Stimulated activated CD4-positive, alpha-beta T cell treated with anti-CD3 and anti-CD28 coated beads, Interleukin-4, amount 100 ng/mL, for 24 hours (primary cell): ENCODE data around the gene ATP8B1.
A peak's percentile ranks its signal among the peaks of the same experiment; 100 is the strongest.
"Not testable (repeated sequence)": the region's sequence is repeated elsewhere in the genome, so short reads cannot be mapped to it uniquely, and the experiment has no call there.

Experiments
- DNase-seq: peaks from one replicate; pipeline ENCODE4 v3.0.0-alpha.2; 2020

The ATP8B1 gene

DNA sequence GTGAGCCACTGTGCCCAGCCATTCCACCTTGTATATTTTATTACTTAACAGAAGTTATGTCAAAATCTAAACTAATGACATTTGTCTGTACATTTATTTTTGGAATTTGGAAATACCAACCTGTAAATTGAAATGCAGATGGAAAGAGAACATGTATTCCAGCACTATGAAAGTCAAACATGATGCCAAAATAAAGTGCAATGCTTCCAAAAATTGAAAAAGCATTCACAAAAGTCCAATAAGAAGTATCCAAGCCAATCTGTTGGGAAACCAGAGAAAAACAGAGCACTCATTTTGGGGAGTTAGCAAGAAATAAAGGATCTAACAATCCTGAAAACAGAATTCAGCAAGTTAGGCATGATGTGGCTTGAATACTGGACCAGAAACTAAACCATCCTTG is 151.2 kb downstream of the ATP8B1 start:
- DNase-seq = no peak

DNA sequence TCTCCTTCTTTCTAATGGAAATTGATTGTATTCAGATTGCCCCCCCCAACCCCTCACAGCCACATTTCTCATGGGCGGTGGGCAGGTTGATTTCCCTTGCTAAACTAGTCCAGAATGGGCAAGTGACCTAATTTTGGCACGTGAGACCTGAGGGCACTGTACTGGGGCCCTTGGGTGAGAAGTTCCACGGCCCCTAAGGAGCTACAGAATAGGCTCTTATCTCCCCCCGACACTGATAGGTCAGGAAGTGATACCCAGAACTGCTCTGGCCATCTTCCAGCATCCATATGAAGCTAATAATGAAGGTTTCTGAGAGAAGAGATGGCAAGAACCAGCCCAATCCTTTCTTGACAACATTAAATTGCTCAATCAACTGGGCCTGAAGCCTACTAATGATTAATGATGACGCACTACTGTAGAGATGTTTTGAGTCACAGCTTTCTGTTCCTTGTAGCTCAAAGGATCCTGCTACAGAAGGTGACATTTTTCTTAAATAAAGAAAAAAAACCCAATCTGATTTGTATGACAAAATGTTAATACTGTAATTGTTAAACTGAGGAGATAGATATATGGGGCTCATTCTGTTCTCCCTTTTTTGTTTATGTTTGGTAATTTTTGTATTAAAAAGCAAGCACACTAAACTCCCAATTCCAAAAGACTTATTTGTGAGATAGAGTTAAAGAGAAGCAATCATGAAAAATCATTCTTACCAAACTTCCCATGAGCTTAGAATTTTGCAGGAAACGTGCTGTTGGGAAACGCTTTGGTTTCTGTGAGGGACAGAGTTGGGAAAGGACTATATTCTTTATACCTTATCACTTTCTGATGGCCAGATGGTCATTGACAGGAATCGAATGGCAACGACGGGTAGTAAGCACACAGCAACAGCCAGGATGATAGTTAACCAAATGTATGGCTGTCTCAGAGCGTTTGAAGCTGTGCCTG is 153.3 kb downstream of the ATP8B1 start:
- no peak for DNase-seq

DNA sequence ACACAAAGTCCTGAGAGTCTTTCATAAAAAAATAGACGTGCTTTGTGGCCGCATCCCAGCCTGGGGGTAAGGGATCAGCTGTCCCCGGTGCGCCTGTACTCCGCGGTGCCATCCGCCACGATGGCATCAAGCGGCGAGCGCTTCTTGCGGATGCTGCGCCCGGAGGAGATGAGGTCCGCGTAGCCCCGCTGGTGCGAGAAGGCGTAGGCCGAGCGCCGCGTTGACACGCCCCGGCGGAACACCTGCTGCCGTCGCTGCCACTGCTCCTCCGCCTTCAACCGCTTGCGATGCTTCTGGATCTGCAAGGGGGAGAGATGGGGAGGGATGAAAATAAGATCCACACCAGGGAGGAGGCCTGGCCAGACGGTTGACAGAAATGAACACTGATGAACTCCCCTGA is 154.7 kb downstream of the ATP8B1 start:
- DNase-seq = no peak

DNA sequence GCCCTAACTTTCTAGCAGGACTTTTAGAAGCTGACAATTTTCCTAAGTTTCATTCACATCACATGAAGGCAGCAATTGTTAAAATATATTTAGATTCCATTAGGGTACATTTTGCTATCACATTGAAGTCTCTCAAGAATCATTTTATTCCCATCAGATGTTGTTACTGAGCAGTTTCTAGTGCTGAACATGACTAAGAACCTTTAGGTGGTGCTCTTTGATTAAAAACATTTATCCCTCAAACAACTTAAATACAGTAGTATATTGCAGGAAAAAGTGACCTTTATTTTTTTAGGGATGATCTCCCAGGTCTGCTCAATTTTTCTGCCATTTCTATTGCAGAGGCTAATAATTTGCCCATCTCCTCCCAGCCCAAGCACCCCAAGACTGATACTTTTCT is 158.6 kb downstream of the ATP8B1 start:
- DNase-seq = no peak

DNA sequence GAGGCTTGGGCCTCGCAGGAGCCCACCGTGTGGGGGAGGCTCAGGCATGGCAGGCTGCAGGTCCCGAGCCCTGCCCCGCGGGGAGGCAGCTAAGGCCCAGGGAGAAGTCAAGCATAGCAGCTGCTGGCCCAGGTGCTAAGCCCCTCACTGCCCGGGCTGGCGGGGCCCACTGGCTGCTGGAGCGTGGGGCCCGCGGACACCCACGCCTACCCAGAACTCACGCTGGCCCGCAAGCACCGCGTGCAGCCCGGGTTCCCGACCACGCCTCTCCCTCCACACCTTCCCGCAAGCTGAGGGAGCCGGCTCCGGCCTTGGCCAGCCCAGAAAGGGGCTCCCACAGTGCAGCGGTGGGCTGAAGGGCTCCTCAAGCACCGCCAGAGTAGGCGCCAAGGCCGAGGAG is 159.4 kb downstream of the ATP8B1 start:
- DNase-seq = not testable (repeated sequence)

DNA sequence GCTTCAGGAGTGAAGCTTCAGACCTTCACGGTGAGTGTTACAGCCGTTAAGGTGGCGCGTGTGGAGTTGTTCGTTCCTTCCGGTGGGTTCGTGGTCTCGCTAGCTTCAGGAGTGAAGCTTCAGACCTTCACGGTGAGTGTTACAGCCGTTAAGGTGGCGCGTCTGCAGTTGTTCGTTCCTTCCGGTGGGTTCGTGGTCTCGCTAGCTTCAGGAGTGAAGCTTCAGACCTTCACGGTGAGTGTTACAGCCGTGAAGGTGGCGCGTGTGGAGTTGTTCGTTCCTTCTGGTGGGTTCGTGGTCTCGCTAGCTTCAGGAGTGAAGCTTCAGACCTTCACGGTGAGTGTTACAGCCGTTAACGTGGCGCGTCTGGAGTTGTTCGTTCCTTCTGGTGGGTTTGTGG is 160.7 kb downstream of the ATP8B1 start:
- DNase-seq = not testable (repeated sequence)

DNA sequence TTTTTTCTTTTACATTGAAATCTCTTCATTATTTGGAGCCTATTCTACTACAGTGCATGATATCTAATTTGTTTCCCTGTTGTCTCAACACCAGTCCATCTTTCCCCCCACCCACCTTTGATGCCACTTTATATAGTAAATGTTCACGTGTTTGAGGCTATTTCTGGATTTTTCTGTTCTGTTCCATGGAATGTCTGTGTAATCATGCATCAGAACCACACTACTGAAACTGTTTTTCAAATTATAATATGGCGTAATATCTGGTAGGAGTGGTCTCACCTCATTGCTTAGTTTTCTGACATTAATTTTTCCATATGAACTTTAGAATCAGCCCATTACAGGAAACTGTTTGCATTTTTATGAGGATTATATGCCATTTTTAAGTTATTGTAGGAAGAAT is 162.4 kb downstream of the ATP8B1 start:
- DNase-seq = no peak

DNA sequence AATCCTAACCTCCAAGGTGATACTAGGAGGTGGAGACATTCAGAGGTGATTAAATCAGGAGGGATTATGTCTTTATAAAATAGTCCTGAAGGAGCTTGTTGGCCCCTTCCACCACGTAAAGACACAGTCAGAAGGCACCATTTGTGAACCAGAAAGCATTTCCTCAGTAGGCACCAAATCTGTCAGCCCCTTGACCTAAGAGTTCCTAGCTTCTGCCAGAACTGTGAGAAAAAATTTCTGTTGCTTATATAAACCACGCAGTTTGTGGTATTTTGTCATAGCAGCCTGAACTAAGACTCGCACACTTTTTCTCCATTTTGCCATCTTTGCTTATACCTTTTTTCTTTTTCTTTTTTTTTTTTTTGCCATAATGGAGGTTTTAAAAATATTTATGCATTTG is 162.9 kb downstream of the ATP8B1 start:
- DNase-seq = no peak

DNA sequence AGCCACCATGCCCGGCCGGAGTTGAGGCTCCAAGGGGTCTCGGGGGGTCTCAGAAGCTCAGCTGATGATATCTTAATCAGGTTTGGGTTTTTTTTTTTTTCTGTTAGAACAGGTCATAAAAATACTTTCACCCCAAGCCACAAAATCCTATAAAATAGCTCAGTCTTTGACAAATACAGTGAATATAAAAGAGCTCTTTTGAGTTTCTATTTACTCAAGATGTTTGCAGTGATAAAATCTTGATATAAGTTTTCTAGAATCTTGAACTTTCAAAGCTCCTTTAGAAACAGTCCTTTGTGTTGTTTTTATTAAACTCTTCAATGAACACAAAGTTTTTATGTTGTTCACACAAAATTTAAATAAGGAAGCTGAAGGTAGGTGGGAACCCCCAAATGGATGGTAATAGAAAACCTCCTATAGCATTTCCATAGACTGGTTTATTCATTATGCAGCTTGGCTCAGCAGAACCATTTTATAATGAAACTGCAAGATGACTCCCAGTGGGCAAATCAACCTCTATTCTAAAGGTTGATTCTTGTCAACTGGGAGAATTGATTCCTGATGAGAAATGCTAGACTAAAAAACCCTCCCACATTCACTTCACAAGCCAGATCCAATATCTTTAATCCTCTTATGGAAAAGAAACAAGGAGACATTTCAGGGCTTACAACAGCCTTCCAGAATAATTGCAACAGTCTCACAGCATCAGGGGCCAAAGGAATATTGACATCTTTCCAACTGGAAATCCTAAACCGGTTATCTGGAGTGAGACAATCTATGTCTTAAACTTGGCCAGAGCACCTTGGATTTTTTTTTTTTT is 167.9 kb downstream of the ATP8B1 start:
- no peak for DNase-seq

DNA sequence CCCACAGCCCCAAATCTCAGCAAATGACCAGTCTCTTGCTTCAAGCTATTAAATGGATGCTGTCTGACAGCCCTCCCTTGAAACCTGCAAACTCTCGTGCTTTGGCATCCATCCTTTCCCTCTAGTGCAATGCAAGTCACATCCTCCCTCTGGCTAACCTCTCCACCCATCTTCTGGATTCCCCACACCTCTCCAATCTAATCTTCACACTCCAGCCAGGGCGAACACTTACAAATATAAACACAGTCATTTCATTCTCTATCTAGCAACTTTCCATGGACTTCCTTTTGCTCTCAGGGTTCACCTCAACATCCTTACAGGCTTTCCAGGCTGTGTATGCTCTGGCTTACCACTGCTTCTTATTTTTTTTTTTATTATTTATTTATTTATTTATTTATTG is 171.4 kb downstream of the ATP8B1 start:
- no peak for DNase-seq

DNA sequence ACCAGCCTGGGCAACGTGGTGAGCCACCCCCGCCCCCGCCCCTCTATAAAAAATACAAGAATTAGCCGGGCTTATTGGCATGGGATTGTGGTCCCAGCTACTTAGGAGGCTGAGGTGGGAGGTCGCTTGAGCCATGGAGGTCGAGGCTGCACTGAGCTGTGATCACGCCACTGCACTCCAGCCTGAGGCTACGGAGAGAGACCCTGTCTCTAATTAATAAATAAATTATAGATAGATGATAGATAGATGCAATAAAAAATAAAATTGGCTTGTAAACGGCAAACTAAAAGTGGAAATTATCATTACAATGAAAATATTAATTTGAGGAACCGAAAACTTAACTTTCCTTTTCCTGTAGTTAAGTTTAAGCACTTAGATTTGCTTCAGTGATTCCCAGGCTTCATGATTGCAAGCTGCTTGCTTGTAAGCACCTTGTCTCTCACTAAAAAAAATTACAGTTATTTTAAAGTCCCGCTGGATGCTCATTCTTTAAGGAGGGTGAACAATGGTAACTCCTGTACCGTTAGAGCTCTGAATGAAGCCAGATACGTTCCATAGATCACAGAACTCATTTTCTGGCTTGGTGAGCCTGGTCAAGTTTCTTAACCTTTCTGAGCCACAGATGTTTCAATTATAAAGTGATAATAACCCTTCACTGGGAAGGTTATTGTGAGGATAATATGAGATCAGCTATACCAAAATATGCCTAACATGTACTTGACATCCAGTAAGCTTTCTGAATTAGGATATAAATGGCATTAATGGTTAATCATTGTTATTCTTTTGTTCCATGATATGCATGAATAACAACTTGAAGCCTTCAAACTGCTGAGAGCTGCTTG is 172.1 kb downstream of the ATP8B1 start:
- DNase-seq = no peak

DNA sequence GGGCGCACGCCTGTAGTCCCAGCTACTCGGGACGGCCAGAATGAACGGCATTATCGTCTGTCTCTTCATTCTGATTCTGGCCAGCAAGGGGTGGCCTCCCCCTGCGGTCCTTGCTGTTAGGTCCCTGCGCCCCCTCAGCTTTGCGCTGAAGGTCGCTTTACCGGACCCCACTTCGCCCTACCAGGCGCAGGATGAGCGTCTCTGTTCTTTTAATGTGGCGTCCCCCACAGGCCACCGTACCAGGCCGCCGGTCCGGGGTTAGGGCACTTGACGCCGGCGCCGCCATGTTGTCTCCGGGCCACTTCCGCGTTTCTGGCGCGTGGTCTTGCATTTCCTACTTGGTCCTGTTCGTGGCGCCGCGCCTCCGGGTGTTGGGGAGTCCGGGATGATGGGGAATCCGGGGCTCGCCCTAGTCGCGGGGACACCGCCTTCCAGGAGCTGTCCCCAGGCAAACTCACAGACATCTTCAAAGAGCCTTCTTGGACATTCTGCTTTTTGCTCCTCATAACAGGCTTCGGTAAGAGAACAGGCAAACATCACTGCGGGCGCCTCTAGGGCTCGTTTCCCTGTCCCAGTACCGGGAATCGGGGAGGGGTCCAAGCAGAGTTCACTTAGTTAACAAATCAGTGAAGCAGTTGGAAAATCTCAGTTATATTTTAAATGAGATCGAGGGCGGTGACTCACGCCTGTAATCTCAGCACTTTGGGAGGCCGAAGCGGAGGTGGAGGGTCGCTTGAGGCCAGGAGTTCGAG is 172.9 kb downstream of the ATP8B1 start:
- peak; percentile 96 for DNase-seq

DNA sequence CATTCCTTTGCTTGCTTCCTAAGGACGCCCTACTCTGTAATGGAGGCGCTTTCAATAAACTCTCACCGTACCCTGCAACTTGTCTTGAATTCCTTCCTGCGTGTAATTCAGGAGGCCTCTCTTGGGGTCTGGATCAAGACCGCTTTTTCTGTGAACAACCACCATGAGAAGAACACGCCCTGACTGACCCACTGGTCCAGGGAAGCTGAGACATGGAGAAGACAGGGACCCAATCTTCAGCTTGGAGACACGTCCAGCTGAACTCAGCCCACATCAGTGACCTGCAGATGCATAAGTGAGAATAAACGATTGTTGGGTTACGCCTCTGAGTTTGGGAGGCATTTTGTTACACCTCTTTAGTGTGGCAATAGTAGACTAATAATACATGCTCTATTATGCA is 173.7 kb downstream of the ATP8B1 start:
- DNase-seq = no peak

DNA sequence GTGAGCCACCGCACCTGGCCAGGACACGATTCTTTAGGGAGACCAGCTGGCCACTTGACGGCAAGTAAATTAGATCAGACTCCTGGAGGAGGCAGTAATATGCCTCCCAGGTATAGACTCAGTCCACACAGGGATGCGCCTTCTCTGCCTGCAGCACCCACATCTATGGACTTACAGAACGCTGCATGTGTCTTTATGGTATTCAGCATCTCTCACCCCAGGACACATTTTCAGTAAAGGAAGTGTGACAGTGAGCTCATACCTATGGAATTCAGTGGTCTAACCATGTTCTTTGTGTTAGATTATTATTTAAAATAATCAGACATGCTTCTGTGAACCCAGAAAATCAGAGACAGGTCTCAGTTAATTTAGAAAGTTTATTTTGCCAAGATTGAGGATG is 175.6 kb downstream of the ATP8B1 start:
- DNase-seq = no peak

DNA sequence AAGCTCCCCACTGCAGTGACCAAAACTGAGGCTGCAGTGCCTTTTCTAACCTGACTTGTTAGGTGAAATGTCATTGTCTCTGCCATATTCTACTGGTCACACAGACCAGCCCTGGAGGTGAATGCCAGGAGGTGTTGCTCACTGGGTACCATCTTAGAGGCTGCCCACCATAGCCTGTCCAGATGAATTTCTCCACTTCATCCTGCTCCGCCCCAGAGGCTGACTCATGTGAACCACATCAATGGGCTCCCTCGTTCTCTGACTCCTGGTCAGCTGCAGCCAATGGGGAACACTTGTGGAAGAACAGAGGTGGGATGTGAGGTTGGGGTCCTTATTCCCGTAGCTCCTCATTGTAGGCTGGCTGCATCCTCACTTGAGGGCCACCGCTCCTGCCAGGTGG is 178.1 kb downstream of the ATP8B1 start:
- no peak for DNase-seq

DNA sequence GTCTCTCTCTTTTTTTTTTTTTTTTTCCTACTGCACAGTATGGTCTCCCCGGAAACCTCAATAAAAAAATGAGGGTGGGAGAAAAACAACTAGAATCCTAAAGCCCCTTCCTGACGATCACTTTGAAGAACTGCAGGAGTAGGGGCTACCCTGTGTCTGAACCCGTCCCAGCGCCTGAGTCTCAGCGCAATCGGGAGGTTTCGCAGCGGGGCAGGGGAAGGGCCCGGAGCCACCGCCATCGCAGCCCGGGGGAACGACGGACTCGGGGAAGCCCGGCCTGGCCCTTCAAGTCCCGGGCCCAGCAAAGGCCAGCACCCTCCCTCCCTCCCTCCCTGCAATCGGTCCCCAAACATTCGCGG is 181.9 kb downstream of the ATP8B1 start:
- DNase-seq = peak; percentile 36

DNA sequence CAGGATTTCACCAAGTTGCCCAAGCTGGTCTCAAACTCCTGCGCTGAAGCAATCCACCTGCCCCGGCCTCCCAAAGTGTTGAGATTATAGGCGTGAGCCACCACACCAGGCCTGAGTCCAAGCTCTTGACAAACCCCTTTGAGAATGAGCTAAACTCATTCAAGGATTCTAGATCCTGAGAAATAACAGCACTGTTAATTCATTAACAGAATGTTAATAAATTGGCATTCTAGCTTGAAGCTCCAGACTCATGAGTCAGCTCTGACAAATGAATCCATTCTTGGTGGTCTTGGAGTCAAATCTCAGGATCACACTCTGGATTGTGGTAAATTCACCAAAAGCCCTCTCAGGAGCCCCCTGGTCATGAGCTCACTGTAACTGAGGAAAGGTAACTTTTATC is 183.2 kb downstream of the ATP8B1 start:
- no peak for DNase-seq

DNA sequence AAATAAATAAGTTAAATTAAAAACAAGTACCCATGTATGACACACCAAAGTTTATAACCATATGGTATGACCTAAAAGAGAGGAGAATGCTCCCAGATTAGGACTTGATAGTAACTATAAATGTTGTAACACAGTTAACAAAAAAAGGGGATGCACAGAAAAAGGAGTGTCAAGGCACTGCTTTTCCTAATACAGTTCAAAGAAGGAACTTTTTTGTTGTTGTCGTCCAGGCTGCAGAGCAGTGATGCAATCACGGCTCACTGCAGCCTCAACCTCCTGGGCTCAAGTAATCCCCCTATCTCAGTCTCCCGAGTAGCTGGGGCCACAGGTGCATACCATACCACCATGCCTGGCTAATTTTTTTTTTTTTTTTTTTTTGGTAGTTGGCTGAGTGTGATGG is 184.2 kb downstream of the ATP8B1 start:
- DNase-seq = no peak

DNA sequence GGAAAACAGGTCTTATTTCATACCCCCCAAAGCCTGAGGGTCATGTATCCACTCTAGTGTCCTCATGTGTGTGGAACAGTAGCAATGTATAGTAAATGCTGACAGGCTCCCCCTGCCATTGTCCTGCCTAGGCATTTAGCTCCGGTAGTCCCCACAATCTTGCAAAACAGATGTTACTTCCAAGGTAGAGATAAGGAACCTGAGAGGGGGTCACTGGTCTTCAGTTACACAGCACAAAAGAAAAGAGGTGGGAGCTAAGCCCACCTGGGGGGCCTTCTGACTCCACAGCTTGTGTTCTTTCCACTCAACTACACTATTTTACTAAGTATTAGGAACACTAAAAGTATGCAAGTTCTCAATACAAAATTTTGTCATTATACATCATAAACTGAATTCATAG is 199.2 kb downstream of the ATP8B1 start:
- DNase-seq = no peak
